ENCODE results near the gene PRMT3.
"Not testable (repeated sequence)": the region's sequence is repeated elsewhere in the genome, so short reads cannot be mapped to it uniquely, and the experiment has no call there.

The PRMT3 gene

DNA sequence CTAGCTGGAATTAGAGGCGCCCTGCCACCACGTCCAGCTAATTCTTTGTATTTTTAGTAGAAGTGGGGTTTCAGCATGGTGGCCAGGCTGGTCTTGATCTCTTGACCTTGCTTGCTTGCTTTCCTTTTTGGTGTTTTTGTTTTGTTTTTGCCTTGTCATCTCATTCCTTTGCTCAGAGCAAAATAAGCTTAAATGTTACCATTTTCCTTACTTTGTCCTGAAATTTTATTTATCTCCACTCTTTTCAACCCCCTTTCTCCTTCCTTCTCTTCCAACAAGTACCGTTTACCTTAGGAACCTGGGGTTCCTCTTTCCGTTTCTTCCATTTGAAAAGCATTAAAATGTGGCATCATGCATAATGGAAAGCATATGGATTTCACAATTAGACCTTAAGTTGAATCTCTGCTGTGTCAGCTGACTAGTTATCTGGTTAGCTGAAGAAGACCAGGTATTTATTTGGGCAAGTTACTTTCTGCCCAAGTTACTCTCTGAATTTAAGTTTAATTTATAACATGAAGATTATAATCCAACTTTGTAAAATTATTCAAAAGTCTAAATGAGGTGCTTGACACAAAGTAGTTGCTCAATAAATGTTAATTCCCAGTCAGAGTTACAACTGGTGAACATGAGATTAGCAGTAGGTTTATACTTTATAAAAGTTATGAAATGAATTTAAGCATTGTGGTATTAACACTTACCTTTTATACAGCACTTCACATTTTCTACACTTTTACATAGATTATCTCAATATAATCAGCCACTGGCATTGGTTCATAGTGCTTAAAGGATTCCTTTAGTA, 69.7 kb downstream of the PRMT3 start:
- DNase-seq (ENCODE audit: low read depth in 2 of 2) = no peak

DNA sequence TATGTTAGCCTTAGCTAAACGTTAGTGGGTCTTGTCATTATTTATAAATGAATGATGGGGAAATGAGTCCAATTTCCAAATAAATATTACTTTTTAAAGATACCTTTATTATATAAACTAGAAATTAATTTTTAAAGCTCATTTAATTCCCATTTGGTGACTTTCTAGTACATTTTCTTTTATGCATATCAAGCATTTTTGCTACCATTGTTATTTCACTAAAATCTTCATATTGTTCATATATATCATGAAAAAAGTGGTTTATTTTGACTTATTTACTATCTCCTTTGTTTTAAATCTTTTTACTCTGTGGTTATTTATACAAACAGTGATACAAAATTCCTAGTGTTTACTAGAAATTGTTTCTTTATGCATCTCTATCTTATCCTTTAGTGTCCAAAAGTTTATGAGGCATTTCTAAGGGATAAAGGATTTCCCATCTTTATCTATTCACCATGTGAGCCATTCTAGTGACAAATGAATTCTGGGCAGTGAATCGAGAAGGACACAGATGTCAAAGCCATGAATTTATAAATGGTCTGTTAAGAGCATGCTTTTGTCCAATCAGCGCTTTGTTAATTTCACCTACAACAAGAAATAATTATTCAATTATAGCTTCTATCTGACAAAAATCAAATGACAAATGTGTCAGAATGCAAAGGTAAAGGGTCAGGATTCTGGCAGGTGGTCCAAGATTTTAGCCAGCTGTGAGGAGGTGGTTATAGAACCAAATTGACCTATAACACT, 70.6 kb downstream of the PRMT3 start:
- DNase-seq (ENCODE audit: low read depth in 2 of 2) = no peak

DNA sequence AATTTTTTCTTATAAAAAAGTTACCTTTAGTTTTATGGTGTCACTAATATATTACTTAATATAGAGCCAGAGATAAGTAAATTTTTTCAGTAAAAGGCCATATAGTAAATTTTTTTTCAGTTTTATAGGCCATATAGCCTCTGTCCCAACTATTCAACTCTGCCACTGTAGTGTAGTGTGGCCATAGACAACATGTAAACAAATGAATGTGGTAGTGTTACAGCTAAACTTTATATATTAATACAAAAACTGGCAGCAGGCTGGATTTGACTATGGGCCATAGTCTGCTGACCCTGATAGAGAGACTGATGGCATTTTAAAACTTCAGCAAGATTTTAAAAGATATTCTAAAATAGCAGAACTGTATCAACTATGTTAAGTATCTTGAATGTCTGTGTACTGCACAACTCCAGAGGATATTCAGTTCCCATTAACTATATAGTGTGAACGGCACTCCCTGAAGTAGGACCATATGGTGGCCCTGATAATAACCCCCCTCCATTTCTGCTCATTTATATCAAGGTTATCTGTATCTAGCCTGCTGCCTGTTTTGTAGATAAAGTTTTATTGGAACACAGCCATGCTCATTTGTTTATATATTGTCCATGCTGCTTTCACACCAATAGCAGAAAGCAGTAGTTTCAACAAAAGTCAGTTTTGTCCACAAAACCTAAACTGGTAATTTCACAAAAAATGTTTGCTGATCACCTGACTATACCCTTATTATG, 71.6 kb downstream of the PRMT3 start:
- DNase-seq (ENCODE audit: low read depth in 2 of 2) = no peak

DNA sequence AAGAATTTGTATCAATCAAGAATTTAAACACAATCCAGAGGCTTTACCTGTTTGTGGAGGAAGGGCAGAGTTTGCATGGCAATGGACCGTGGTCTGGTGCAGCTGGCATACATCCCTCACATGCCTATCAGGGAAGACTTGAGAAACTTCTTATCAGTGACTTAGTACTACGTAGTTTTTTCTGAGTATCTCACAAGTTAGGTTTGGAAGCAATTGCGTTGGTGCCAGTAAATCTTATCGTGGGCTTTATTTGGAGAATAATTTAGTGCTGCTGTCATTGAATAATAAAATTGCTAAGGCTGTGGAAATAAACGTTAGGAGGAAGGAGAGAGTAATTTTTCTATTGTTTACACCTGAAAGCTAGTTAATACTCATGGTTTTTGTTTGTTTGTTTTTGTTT, 72.3 kb downstream of the PRMT3 start:
- DNase-seq (ENCODE audit: low read depth in 2 of 2) = no peak

DNA sequence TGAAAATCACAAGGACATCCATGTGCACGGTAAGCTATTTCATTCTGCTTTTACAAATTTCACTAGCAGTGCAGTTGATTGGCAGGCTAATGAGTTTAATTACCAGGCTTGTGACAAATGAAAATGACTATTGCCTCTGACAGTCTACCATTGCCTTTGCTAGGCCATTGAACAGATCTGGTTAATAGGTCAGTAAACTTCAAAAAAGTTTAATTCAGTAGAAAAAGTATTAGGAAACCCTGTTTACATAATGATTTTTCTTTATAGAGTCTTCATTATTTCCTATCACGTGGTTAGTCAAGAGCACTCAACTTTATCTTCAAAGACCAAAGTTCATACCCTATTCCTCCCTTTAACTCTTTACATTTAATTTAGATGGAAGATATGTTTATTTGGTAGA, 77.0 kb downstream of the PRMT3 start:
- no peak for DNase-seq (ENCODE audit: low read depth in 2 of 2)

DNA sequence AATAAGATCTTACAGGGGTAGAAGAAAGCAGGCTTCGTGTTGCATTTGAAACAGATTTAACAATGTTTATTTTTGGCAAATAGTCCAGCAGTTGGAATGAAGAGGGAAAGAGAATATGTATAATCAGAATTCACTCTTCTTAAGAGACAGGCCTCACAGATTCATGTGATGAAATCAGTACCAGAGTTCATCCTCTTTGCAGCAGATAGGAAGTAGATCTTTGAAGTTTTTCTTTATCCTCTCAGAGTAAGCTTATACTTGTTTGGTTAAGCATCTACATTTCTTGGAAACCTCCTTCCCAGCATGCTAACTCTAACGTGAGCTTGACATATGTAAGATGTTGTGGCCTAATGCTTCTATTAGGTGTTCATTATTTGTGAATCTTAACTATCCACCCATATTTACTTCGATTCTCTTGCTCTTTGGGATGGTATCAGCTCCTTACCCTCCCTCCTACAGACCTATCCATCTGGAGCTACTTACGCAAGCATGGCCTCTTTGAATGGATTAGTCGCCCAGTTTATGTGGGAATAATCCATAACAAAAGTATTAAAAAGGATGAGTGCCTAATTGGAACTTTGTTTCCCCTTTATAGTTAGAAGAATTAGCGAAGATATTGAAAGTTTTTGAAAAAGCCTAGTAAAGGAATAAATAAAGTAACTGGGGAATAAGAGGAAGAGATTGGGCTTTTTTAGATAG, 80.1 kb downstream of the PRMT3 start:
- DNase-seq (ENCODE audit: low read depth in 2 of 2) = no peak

DNA sequence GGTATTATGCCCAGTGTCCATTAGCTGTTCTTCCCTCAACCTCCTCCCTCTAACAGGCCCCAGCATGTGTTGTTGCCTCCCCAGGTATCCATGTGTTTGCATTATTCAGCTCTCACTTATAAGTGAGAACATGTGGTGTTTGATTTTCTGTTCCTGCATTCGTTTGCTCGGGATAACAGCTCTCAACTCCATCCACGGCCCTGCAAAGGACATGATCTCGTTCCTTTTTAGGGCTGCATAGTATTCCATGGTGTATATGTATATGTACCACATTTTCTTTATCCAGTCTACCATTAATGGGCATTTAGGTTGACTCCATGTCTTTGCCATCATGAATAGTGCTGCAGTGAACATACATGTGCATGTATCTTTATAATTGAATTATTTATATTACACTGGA, 82.8 kb downstream of the PRMT3 start:
- no peak for DNase-seq (ENCODE audit: low read depth in 2 of 2)

DNA sequence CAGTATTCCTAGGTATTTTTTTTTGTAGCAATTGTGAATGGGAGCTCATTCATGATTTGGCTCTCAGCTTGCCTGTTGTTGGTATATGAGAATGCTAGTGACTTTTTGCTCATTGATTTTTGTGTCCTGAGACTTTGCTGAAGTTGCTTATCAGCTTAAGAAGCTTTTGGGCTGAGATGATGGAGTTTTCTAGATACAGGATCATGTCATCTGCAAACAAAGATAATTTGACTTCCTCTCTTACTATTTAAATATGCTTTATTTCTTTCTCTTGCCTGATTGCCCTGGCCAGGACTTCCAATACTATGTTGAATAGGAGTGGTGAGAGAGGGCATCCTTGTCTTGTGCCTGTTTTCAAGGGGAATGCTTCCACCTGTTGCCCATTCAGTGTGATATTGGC, 84.4 kb downstream of the PRMT3 start:
- not testable (repeated sequence) for DNase-seq (ENCODE audit: low read depth in 2 of 2)

DNA sequence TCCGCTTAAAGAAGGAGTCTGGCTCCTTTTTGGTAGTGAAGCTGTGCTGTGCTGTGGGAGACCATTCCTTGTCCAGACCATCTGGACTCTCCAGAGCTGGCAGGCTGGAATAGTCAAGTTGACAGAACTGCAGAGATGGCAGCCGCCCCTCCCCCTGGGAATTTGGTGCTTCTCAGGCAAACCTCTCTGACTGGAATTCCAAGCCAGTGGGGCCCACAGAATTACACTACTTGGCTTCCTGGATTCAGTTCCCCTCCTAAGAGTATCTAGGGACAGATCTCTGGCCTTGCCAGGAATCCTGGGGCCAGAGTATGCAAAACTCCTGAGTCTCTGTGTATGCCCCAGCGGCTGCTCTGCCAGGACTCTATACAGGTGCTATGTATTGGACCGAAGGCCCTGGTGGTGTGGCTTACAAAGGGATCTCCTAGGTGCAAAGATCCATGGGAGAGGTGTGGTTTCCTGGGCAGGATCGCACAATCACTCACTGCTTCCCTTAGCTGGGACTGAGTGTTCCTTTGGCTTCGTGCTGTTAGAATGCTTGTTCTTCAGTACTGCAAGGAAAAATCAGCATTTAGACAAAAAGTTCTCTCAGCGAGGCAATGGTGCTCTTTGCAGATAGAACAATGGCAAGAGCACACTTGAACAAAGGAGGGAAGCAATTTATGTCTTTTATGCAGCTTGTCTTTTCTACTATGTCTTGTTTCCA, 86.8 kb downstream of the PRMT3 start:
- no peak for DNase-seq (ENCODE audit: low read depth in 2 of 2)

DNA sequence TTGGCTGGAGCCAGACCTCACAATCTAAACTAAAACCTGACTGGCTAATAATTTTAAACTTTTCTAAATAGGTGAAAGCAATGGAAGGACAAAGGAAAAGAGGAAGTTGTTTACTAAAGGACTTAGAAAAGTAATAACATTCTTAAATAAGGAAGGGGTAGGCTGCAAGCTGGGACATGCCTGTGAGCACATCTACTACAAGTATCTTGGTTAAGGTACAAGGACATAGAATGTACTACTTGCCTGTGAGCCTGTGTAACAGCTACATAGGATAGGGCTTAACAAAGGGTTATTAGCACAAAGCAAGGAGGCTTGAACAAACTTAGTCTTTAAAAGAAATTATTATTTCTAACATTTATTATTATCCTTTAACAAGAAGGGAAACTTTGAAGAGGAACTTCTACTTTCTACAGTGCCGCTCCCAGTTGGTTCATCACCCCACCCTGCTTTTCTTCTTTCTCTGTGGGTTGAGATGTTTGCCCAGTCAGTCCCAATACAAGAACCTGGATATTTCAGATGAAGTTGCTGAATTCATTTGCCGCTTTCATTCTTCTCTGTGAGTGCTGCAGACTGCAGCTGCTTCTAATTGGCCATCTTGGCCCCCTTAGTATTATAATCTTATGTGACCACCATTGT, 87.5 kb downstream of the PRMT3 start:
- no peak for DNase-seq (ENCODE audit: low read depth in 2 of 2)

DNA sequence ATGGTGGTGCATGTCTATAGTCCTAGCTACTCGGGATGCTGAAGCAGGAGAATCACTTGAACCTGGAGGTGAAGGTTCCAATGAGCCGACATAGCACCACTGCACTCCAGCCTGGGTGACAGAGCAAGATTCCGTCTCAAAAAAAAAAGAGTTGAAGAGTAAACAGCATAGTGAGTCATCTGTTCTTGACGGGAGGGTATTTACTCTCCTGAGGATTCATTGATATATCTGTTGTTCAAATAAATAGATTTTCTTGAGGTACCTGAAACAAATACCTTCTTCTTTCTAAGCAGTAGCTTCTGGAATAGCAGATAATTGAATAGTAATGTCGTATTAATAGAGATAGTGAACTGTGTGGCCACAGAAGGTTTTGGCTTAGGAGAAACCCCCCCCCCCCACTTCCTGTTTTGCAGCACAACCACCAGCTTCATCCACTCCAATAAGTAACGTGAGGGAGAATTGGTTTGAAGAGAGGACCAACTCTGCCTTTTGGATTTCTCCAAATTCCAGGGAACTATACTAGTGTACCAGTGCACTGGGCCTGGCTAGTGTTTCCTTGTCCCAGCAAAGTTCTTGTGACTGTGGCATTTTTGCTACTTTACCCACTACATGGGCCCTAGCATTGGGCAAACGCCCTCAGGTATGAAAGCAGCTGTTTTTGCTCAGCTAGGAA, 90.0 kb downstream of the PRMT3 start:
- DNase-seq (ENCODE audit: low read depth in 2 of 2) = no peak

DNA sequence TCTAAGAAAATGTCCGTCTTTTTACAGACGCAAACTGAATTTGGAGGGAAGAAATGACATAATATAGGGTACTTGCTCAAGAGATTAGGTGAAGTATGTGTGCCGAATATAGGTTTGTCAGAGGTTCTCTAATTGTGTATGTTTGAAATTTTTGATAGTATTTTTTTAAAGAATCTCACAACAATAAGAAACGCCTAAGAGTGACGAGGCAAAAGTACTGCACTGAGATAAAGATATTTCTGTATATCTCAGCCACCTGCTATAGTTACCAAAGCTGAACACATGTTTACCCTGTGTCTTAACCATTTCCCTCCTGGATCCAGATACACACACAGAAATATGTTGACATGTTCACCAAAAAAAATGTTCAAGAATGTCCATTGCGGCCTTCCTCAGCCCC, 92.0 kb downstream of the PRMT3 start:
- DNase-seq (ENCODE audit: low read depth in 2 of 2) = no peak

DNA sequence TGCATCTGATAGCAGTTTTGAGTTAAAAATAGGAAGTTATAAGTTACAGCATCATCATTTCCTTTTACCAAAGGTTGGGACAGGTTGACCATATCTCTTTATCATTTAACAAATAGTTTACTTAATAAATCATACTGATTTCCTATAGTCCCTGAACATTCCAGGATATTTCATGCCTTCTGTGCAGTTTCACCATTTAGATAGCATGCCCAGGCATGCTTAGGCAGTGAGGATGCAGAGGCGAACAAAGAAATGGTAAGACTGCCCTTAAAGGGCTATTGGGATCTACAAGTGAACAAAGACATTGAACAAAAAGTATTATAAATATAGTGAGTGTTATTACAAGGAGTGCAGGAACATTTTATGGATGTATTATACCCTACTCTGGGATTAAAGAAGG, 96.4 kb downstream of the PRMT3 start:
- no peak for DNase-seq (ENCODE audit: low read depth in 2 of 2)

DNA sequence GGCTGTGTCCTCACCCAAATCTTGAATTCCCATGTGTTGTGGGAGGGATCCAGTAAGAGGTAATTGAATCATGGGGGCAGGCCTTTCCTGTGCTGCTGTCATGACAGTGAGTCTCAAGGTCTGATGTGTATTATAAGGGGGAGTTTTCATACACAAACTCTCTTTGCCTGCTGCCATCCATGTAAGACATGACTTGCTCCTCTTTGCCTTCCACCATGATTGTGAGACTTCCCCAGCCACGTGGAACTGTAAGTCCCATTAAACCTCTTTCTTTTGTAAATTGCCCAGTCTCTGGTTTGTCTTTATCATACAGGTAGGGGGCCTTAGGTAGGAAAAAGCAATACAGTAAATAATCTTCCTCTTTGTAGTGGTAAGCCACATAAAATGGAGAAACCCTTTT, 96.9 kb downstream of the PRMT3 start:
- DNase-seq (ENCODE audit: low read depth in 2 of 2) = not testable (repeated sequence)

DNA sequence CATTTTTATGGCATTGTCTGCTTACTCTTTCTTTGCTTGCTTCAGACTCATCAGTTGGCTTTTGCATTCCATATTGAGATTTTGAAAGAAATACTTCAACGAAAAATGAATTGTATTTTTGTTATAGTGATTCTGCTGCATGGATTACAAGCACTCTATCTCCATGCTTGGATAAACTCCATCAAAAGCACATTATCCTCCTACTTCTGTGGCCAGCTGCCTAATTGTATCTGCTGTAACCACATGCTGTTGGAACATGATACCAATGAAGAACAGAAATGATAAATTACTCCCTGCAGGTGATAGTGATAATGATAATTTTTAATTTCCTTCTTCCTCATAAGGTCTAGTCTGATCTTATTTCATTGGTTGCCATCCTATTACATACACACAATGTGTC, 100.8 kb downstream of the PRMT3 start:
- no peak for DNase-seq (ENCODE audit: low read depth in 2 of 2)

DNA sequence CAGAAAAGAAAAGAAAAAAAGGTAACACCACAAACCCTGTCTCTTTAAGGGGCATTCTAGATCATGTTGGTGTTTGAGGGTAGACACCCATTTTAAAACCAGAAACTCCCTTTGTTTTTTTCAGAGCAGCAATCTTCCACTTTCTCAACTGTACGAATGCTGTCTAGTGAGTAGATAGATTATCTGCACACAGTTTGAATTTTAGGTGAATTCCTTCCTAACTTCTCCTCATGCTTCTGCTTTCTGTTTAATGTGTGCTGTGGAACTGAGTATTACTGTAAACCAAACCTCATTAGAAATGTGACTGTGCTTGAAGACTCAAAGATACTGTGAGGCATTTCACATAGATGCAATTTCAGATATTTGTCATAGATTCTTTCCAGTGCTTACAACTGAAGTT, 102.4 kb downstream of the PRMT3 start:
- no peak for DNase-seq (ENCODE audit: low read depth in 2 of 2)

DNA sequence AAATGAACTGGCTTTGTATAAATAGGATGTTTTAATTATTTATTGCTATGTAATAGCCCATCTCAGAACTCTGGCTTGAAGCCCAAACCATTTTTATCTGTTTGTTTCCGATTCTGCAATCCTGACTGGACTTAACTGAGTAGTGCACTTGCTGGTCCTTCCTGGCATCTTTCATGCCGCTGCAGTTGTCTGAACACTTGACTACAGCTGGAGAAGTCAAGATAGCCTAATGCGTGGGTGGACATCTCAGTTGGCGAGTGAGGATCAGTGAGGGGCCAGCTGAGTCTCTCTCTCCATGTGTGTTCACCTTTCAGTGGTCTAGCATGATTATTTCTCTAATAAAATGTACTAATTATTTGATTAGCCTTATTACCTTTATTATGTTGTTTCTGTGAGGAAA, 105.8 kb downstream of the PRMT3 start:
- DNase-seq (ENCODE audit: low read depth in 2 of 2) = no peak

DNA sequence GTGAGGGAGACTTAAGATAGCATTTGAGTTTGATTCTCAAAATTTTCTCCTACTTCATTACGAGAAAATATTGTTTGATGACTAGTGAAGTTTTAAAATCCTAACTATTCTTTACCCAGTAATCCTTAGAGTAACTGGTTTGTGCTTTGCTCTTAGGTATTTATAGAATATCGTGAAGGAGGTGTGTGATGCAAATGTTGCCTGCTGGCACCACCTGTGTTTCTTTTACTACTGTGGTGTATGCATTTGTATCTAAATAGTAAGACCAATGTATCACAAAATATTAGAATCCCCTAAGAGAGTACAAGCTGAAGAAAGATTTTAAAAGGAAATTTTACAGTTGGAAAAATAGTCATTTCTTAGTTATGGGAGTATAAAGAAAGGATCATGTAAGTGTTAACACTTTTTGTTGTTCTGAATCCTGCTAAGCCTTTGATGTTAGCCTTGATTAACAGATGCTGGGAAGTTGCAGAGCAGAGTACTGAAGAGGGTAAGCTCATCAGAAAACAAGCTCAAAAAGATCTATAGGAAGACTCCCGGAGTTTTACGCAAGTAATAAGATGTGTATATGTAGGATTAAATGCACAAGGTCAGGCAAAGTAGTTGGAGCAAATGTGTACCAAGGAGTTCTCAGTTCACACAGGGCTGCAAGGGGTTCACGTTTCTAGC, 109.7 kb downstream of the PRMT3 start:
- no peak for DNase-seq (ENCODE audit: low read depth in 2 of 2)

DNA sequence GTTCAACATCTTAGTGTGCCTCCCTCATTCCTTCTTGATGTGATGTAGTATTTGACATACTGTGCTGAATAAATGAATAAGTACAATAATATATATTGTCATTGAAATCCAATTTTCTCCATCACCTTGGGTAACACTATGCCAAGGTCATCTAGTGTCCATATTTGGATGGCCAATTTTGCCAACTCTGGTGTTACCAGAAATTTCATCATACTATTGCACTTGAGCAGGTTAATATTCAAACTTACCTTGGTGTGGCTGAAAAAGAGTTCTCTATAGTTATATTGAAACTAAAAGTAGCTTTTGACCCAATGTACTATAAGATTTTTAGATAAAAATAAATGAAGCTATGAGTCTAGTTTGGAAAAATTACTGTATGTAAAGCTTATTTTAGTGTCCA, 113.7 kb downstream of the PRMT3 start:
- no peak for DNase-seq (ENCODE audit: low read depth in 2 of 2)

DNA sequence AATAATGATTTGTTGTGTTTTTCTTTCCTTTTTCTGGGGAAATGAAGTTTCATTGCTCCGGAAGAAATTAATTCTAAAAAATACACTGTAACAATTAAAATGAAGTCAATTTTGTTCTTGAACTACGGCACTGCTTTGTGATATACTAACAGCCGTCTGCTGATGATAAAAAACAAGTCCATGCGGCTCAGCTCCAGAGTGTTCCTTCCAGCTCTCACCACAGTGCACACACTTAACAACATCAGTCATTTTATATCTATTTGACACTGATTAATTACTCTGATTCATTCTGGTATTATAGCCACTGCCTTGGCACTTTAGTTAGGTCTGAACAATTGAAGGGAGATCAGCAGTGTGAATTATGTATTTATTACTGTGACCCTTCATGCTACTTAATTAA, 114.5 kb downstream of the PRMT3 start:
- DNase-seq (ENCODE audit: low read depth in 2 of 2) = no peak

Measured in stimulated activated CD4-positive, alpha-beta T cell treated with anti-CD3 and anti-CD28 coated beads, Interleukin-1b, Interleukin-23, amount 100 ng/mL, for 1 hour (primary cell).